ENCODE results near the gene GOLGA8S. TPM values are rescaled to one million over a fixed set of nuclear protein-coding genes. Genes with fewer than 3 reads are reported as not detected.

GOLGA8S gene
- polyA plus RNA-seq, 3 donors: 0.17 TPM; not detected in 2

DNA sequence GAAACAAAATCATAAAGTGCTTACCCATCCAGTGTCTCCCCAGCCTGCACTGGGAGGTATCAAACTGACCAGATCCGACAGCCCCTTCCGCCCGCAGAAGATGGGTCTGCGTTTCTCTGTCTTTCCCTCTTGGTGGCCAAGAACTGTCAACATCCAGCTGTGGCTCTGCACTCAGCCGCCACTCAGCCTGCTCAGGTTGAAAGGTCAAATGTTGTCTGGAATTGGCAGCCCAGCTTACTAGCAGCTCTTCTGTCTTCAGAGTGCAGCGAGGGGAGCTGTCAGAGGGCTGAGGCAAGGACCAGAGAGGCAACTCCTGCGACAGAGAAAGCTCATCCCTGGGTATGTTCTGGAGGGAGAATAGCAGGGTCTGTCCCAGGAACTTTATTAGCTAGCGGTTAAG lies 47.1 kb downstream of the GOLGA8S start:
- Mint-ChIP-seq H3K27ac (no peak overlapping the region), H3K4me3 (no peak overlapping the region), H3K27me3 (ENCODE audit: low read depth in 3 of 3) (peaks cover 0 to 1% (median 1%) of the 10 kb centered on the region in 3 donors), H3K9me3 (peaks cover 0 to 27% (median 9%) of the 10 kb centered on the region in 7 donors), H3K4me1 (no peaks in the 10 kb centered on the region), H3K36me3 (no peaks in the 10 kb centered on the region)
- Histone ChIP-seq H3K4me1 (ENCODE audit: control insufficient read depth in 1 of 2, insufficient read depth in 2 of 2, low read length in 2 of 2) (no peaks in the 10 kb centered on the region), H4K20me1 (ENCODE audit: insufficient read depth, low read length) (no peaks in the 10 kb centered on the region), H3K4me2 (replicated peaks; ENCODE audit: extremely low read depth, low read length, poor library complexity, severe bottlenecking) (no peak overlapping the region), H3K9ac (ENCODE audit: insufficient read depth, low read length, poor library complexity, severe bottlenecking) (no peak overlapping the region), H3K27ac (ENCODE audit: low read depth in 1 of 2, low read length in 2 of 2) (no peak overlapping the region), H3K79me2 (ENCODE audit: insufficient read depth, low read length) (no peaks in the 10 kb centered on the region), H3K27me3 (ENCODE audit: control insufficient read depth in 2 of 2, insufficient read depth in 2 of 2, low read length in 2 of 2) (no peaks in the 10 kb centered on the region), H3K9me3 (replicated peaks in 1 of 2; ENCODE audit: control insufficient read depth in 1 of 2, insufficient read depth in 1 of 2, low read length in 2 of 2) (peaks cover 0 to 7% of the 10 kb centered on the region in 2 donors), H3K4me3 (replicated peaks in 1 of 3; ENCODE audit: low read depth in 2 of 3, low read length in 3 of 3) (no peak overlapping the region), H2AFZ (ENCODE audit: insufficient read depth, low read depth, low read length, poor library complexity, severe bottlenecking) (no peak overlapping the region), H3K36me3 (replicated peaks in 1 of 2; ENCODE audit: control insufficient read depth in 1 of 2, insufficient read depth in 2 of 2, low read length in 2 of 2) (no peaks in the 10 kb centered on the region)
- TF ChIP-seq, protein P1, sequence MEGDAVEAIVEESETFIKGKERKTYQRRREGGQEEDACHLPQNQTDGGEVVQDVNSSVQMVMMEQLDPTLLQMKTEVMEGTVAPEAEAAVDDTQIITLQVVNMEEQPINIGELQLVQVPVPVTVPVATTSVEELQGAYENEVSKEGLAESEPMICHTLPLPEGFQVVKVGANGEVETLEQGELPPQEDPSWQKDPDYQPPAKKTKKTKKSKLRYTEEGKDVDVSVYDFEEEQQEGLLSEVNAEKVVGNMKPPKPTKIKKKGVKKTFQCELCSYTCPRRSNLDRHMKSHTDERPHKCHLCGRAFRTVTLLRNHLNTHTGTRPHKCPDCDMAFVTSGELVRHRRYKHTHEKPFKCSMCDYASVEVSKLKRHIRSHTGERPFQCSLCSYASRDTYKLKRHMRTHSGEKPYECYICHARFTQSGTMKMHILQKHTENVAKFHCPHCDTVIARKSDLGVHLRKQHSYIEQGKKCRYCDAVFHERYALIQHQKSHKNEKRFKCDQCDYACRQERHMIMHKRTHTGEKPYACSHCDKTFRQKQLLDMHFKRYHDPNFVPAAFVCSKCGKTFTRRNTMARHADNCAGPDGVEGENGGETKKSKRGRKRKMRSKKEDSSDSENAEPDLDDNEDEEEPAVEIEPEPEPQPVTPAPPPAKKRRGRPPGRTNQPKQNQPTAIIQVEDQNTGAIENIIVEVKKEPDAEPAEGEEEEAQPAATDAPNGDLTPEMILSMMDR (IDR thresholded peaks at IDR 0.05): no peak
- no peak for DNase-seq
- intact Hi-C loops (cut with micrococcal nuclease): no loop called here
- 92% methylated on average over 5 of the region's 8 CpGs for WGBS (ENCODE audit: insufficient coverage)

- Histone ChIP-seq H2AFZ (ENCODE audit: insufficient read depth, low read depth, low read length, poor library complexity, severe bottlenecking) (no peak overlapping the region), H3K27me3 (ENCODE audit: control insufficient read depth in 2 of 2, insufficient read depth in 2 of 2, low read length in 2 of 2) (no peaks in the 10 kb centered on the region), H3K27ac (ENCODE audit: low read depth in 1 of 2, low read length in 2 of 2) (no peak overlapping the region), H3K4me2 (replicated peaks; ENCODE audit: extremely low read depth, low read length, poor library complexity, severe bottlenecking) (no peak overlapping the region), H3K4me3 (replicated peaks in 1 of 3; ENCODE audit: low read depth in 2 of 3, low read length in 3 of 3) (no peak overlapping the region), H3K36me3 (replicated peaks in 1 of 2; ENCODE audit: control insufficient read depth in 1 of 2, insufficient read depth in 2 of 2, low read length in 2 of 2) (no peaks in the 10 kb centered on the region), H3K9ac (ENCODE audit: insufficient read depth, low read length, poor library complexity, severe bottlenecking) (no peak overlapping the region), H3K79me2 (ENCODE audit: insufficient read depth, low read length) (no peaks in the 10 kb centered on the region), H4K20me1 (ENCODE audit: insufficient read depth, low read length) (no peaks in the 10 kb centered on the region), H3K4me1 (ENCODE audit: control insufficient read depth in 1 of 2, insufficient read depth in 2 of 2, low read length in 2 of 2) (no peaks in the 10 kb centered on the region), H3K9me3 (replicated peaks in 1 of 2; ENCODE audit: control insufficient read depth in 1 of 2, insufficient read depth in 1 of 2, low read length in 2 of 2) (peaks cover 0 to 7% of the 10 kb centered on the region in 2 donors)
- Mint-ChIP-seq H3K27me3 (ENCODE audit: low read depth in 3 of 3) (peaks cover 0 to 4% (median 1%) of the 10 kb centered on the region in 3 donors), H3K4me1 (no peaks in the 10 kb centered on the region), H3K4me3 (no peak overlapping the region), H3K27ac (no peak overlapping the region), H3K9me3 (peaks cover 0 to 30% (median 11%) of the 10 kb centered on the region in 7 donors), H3K36me3 (no peaks in the 10 kb centered on the region)
- 67% methylated on average over 2 of the region's 2 CpGs for WGBS (ENCODE audit: insufficient coverage)
- TF ChIP-seq, protein P1 (IDR thresholded peaks at IDR 0.05): no peak
- intact Hi-C loops (cut with micrococcal nuclease): no loop called here
- no peak for DNase-seq
Measured at GRCh38 chr15:23402140-23402539, 47.6 kb downstream of the GOLGA8S start.
